Esophagus squamous epithelium (tissue), 4 donors: ENCODE data around the gene KCNG2.

Experiments used
- POLR2A ChIP-seq, 4 donors: fragments of 450-650 bp; IDR thresholded peaks; one replicate each; pipeline ENCODE4 v1.6.1; 2017; ENCODE audit warnings: antibody characterized with exemption in 4 of 4, mild to moderate bottlenecking in 4 of 4, moderate library complexity in 3 of 4
- TF ChIP-seq, protein P1 (sequence below), 6 experiments: fragments of 450-650 bp in 4 of 6; fragments of 200-600 bp in 2 of 6; sonication (generic) in 2 of 6; IDR thresholded peaks; one replicate each; pipeline ENCODE4 v1.5.1; 2016 to 2019; ENCODE audit warnings: antibody characterized with exemption in 6 of 6, mild to moderate bottlenecking in 4 of 6, moderate library complexity in 4 of 6

DNA sequence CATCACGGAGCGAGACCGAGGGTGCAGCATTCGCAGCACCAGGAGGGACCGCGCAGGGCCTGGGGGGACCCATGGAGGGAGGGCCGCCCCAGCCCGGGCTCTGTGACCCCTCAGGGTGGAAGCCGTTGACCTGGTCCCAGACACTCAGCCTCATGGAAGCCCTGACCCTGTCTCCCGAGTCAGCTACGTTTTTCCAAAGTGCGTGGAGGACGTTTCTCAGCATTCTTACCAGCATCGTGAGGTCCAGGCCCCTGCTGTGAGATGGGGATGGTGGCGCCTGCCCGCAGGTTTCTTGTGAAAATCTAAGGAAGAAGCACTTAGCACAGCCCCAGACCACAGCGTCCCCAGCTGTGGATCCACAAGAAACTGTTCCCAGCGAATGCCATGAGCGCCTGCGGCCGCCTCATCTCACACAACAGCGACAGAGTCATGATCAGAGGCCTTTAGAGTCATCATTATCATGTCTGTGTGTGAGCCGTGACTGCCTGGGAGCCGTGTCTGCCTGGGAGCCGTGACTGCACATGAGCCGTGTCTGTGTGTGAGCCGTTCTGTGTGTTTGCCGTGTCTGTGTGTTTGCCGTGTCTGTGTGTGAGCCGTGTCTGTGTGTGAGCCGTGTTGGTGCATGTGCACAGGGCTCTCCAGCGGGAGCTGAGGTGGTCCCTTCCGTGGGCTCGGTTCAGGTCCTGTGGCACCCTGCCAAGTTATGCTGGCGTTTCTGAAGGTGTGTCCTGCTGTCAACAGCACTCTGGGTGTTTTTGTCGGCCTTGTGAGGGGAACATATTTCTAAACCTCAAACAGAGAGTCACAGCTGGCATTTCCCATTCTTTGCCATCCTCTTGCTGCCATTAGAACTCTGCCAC is 49.2 kb upstream of the KCNG2 start:
- TF ChIP-seq, protein P1, sequence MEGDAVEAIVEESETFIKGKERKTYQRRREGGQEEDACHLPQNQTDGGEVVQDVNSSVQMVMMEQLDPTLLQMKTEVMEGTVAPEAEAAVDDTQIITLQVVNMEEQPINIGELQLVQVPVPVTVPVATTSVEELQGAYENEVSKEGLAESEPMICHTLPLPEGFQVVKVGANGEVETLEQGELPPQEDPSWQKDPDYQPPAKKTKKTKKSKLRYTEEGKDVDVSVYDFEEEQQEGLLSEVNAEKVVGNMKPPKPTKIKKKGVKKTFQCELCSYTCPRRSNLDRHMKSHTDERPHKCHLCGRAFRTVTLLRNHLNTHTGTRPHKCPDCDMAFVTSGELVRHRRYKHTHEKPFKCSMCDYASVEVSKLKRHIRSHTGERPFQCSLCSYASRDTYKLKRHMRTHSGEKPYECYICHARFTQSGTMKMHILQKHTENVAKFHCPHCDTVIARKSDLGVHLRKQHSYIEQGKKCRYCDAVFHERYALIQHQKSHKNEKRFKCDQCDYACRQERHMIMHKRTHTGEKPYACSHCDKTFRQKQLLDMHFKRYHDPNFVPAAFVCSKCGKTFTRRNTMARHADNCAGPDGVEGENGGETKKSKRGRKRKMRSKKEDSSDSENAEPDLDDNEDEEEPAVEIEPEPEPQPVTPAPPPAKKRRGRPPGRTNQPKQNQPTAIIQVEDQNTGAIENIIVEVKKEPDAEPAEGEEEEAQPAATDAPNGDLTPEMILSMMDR (IDR thresholded peaks at IDR 0.05): no peak
- TF ChIP-seq POLR2A (IDR thresholded peaks at IDR 0.05): no peak
